HG02642 (cell line): ENCODE results near the gene PIF1.
A peak's percentile ranks its signal among the peaks of the same experiment; 100 is the strongest.

Experiments
- ATAC-seq: cut with Tn5 transposase; IDR thresholded peaks from one replicate; pipeline ENCODE4 v1.9.1; 2021; ENCODE audit warnings: mild to moderate bottlenecking; ENCODE audit not compliant: unreplicated experiment, poor library complexity

PIF1 gene

DNA sequence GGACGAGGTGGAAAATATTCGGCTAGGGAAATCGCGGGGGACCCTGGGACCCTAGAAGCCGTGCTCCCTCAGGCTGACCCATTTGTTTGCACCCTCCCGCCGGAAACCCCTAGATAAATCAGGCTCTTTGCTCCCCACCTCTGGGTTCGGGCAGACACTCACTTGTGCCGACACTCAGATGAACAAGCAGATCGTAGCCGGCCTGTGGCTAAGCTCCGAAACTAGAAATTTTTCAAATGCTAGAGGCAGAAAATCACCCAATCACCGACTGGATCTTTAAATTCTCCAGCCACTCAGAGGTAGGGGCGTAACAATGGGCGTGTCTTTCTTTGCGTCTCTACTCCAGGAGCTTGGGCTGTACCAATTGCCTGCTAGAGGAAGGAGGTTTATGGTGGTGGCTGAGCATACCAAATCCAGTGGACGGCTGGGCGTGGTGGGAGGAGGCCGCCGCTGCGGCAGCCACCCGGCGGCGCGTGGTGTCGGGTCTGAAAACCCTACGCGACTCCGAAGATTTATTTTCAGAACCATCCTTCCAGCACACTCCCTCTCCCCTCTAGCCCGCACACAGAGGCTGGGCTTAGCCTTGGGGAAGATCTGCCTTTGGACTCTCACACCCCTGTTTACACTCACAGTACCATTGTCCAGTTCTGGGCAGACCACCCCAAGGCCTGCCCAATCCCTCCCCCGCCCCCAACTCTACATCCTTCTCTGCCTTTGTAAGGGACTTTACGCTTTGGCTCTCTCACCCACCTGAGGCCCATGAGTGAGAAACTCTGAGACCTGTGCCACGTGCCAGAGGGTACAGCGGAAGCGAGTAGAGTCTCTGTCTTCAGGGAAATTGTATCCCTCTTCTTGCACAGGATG lies at the start of gene PIF1:
Gene PIF1, minus strand, starts transcription at position 217 of the 864 bp plus-strand sequence. CDS start 1,312 bp downstream, outside the sequence.
- peak; percentile 83 for ATAC-seq

DNA sequence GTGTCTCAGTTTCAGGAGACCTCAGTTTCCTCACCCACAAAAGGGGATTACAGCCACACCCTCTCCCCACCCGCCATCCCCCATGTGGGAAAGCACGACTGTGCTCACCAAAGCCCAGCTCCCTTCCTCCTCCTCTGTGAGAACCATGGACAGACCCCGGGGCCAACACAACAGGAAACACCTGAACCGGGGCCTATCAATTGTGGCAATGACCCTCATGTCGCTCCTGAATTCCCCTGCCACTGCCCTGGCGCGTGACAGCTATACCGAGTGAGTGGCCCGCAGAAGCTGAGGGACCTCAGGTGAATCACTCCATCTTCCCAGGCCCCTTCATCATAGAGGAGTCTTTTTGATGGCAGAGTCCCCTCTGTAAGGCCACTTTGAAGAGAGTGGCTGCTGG lies 44.9 kb upstream of the PIF1 start:
- ATAC-seq = no peak

DNA sequence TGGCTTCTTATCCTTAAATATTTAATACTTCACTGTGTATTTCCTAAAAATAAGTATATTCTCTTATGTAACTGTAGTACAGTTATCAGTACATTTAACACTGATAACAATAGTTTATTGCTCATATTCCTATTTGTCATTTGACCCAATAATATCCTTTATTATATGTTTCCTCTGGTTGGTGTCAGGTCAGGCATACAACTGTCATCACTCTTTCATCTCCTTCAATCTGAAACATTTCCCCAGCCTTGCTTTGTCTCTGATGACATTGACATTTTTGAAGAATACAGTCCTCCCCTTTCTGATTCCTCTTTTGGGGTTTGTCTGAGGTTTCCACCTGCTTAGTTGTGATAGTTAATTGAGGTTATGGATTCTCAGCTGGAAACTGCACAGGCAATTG lies 44.1 kb upstream of the PIF1 start:
- no peak for ATAC-seq

- no peak for ATAC-seq
Measured at GRCh38 chr15:64865998-64866520, 40.6 kb upstream of the PIF1 start.

DNA sequence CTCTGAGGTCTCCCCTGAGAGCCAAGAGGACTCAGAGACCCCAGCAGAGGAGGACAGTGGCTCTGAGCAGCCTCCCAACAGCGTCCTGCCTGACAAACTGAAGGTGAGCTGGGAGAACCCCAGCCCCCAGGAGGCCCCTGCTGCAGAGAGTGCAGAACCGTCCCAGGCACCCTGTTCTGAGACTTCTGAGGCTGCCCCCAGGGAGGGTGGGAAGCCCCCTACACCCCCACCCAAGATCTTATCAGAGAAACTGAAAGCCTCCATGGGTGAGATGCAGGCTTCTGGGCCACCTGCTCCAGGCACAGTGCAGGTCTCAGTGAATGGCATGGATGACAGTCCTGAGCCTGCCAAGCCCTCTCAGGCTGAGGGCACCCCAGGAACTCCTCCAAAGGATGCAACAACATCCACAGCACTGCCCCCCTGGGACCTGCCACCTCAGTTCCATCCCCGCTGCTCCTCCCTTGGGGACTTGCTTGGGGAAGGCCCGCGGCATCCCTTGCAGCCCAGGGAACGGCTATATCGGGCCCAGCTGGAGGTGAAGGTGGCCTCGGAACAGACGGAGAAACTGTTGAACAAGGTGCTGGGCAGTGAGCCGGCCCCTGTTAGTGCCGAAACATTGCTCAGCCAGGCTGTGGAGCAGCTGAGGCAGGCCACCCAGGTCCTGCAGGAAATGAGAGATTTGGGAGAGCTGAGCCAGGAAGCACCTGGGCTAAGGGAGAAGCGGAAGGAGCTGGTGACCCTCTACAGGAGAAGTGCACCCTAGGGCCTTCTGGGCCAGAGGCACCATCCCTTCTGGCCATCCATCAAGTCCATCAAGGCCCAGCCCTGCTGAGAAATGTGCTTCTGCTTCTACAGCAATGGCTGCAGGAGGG lies 39.9 kb upstream of the PIF1 start:
- ATAC-seq = peak; percentile 63

GRCh38 chr15:64864068-64864467 lies 38.6 kb upstream of the PIF1 start:
- no peak for ATAC-seq

DNA sequence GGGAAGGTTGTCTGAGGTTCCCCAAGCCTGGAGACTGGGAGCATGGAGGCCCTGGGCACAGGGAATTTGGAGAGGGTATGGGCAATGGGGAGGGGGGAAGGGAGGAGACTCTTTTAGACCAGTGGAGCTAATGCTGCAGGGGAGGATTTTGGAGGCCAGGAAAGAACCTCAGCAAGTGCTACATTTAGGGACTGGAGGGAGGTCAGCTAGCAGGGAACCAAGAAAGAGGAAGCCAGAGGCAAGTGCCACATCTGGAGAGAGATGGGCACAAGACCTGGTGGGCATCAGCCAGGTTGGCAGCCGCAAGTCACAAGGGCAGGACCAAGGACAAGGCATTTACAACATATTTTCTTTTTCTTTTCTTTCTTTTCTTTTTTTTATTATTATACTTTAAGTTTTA lies 37.0 kb upstream of the PIF1 start:
- ATAC-seq = no peak

DNA sequence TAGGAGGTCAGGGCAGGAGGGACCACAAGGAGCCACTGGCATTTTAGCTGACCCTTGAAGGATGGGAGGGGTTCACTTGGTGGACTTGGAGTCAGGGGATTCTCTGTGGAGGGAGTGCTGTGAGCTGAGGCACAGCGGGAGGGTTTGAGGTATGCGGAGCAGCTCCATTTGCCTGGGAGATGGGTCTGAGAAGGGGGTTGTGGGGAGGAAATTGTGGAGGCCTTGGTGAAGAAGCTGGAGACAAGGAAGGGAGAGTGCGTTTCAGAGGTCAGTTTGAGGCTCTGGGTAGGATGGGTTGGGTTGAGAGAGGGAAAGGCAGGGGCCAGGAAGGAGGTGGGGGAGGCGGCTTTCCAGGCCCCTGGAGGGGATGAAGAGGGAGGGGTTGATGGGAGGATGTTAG lies 36.5 kb upstream of the PIF1 start:
- no peak for ATAC-seq

DNA sequence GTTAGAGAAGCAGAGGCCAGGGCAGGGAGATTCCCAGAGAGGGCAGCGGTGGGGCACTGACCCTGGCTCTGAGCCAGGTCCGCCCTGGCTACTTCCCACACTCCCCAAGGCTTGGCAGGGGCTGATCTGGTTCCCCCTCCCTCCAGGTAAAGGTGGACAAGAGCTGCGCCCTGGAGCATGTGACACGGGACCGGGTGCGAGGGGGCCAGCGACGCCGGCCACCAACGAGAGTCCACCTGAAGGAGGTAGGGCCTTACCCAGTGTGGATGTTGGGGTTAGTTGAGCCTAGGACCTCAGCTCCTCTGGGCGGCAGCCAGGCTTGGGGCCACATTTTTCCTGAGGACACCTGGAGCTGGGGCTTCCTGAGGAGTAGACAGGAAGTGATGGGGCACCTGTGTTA lies 35.9 kb upstream of the PIF1 start:
- no peak for ATAC-seq

GRCh38 chr15:64859226-64859625 lies 33.8 kb upstream of the PIF1 start:
- no peak for ATAC-seq

DNA sequence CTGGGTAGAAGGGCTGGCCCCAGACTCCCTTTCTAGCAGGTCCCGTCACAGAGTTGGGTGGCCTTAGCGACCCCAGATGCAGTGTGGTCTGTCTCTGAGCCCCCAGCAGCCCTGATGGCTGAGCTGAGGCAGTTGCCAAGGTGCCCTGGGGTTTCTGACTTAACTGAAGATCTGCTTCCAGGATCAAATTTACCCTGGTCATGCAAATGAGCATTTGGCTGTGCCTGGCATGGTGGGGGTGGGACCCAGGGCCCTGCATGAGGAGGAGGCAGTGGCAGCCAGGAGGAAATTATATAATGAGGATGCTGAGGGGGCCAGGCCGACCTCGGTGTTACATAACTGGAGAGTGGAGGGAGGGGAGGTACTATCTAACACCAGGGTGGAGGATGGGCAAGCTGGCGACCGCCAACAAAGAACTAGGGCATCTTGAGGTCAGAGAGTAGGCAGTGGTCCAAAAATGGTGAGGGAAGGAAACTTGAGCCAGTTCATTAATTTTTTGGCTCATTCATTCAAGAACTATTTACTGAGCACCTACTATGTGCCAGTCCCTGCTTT lies 32.7 kb upstream of the PIF1 start:
- no peak for ATAC-seq

- no peak for ATAC-seq
Measured at GRCh38 chr15:64857421-64857820, 32.0 kb upstream of the PIF1 start.

DNA sequence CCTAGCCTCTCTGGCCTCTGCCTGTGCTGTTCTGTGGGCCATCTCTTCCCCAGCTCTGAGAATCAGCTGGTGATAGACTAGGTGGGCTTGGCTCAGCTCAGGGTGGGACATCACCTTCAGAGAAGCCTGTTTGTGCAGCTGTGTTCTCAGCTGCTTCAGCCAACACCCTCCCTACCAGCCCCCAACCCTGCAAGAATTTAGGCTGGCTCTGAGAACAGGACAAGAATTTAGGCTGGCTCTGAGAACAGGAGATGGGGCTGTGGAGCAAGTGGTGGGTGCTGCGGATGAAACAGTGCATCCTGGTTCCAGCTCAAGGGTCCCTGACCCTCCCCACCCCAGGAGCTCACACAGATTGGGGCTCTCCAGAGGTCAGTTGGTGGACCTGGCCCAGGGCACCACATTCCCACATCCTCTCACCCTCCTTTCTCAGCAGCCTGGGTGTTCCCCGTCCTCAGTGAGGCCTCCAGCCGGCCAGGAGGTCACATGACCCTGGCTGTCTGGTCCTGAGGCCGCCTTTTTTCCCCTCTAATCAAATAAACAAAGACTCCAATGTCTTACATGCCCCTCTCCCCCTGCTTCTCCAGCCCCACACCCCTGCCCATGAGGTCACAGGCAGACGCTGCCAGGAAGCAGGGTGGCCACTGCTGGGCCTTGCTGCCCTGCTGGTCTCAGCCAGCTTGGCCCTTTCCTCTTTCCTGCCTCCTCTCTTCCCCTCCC lies 31.1 kb upstream of the PIF1 start:
- no peak for ATAC-seq

DNA sequence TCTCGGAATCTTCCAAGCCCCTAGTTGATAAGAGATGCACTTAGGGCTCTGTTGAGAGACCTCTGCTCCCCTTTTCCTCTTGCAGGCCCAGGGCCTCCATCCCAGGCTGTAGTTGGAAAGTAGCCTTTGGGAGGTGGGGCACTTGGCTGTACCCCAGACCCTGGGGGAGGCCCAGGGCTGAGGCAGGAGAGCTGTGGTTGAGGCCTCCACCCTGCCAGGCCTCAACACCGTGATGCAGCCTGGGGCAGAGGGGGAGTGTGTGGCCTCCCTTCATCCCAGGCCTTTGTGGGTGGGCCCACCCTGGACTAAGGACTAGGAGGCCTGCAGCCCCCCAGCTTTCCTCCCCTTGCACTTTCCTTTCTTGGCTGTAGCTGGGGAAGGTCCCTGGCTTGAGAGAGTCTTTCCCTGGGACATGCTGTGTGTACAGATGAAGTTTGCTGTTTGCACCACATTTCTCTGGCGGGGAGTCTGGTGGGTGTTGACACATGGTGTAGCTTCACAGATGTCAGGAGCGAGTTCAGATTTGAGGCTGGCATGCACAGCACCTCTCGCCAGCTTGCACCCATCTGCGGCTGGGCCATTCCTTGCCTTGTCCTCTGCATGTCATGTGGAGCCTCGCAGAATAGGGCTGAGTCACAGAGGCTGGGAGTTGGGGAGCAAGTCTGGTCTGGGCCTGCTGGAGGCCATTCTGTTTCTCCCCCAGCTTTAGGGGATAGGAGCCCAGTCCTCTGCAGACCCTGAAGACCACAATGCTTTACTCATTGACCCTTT lies 29.9 kb upstream of the PIF1 start:
- no peak for ATAC-seq

DNA sequence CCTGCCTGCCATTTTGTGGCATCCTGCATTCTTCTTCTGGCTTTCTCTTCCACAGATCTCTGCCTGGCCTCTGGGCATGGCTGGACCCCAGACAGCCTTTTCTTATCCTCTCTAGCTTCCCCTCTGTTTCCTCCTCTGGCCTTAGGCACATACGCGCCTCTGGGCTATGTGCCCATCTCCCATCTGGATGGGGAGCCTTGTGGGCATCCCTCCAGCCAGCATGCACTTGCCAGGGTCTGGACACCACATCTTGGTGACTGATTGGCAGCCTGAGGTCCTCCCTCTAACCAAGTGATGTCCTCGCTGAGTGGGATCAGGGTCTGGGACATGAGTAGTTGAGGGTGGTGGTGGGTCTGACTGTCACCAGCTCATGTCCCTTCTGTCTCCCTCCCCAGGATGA lies 29.1 kb upstream of the PIF1 start:
- no peak for ATAC-seq

DNA sequence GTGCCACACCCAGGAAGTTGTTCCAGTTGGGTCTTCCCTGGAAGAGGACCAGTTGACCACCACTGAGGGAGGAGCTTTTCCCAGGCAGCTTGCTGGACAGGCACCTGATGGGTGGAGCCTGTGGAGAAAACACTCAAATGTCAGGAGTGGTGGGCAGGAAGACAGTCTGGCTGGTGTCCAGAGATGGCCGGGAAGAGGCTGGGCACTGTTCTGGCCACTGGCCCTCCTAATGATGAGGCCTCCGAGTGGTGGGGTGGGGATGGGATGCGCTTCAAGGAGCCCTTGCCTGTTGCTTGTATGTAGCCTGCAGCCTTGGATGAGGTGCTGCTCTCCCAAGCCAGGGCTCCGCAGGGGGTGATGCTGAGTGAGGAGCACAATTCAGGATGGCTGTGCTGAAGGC lies 28.6 kb upstream of the PIF1 start:
- no peak for ATAC-seq

- no peak for ATAC-seq
Measured at GRCh38 chr15:64851503-64851840, 26.0 kb upstream of the PIF1 start.

- no peak for ATAC-seq
Measured at GRCh38 chr15:64850778-64851502, 25.5 kb upstream of the PIF1 start.
